ENCODE results near the gene GMFB. TPM values are rescaled to one million over a fixed set of nuclear protein-coding genes. Genes with fewer than 3 reads are reported as not detected.

GMFB gene
- polyA plus RNA-seq, 1 experiment = 49.2 TPM

DNA sequence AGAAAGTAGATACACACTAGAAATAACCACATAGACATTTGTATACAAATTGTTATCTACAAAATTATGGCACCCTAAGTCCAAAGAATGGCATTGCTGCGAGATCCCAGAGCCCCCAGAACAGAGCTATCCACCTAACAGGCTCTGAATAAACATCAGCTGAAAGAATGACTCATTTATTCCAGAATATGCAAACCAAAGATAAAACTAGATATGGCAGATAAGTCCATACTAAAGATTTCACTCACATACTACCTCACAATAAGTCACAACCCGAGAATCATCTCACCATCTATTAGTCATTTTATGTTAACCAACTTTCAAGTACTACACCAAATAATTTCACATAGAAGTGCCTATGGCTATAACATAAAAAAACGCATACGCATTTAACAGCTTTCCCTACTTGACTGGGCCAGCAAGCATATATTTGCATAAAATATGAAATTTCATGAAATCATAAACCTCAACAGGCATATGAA lies 53.2 kb downstream of the GMFB start:
- POLR2A ChIA-PET = interaction anchor here (0.5 kb wide), 1 partner anchor 53 kb away, joined by 3 read pairs; the partner anchor contains the start of gene GMFB
- no peaks in the 10 kb centered on the region for H3K27me3 ChIP-seq (ENCODE audit: control insufficient read depth, insufficient read depth, low read length)
- no peak overlapping the region for H3K4me3 ChIP-seq (ENCODE audit: low read depth, low read length)
- CTCF ChIA-PET = interaction anchor here (0.6 to 2.9 kb wide), 2 partner anchors 15 to 1347 kb away, joined by 3 to 18 read pairs; no protein-coding TSS in a partner anchor
- no peak for DNase-seq (ENCODE audit: low read depth, low spot score)
- TF ChIP-seq, protein P1, sequence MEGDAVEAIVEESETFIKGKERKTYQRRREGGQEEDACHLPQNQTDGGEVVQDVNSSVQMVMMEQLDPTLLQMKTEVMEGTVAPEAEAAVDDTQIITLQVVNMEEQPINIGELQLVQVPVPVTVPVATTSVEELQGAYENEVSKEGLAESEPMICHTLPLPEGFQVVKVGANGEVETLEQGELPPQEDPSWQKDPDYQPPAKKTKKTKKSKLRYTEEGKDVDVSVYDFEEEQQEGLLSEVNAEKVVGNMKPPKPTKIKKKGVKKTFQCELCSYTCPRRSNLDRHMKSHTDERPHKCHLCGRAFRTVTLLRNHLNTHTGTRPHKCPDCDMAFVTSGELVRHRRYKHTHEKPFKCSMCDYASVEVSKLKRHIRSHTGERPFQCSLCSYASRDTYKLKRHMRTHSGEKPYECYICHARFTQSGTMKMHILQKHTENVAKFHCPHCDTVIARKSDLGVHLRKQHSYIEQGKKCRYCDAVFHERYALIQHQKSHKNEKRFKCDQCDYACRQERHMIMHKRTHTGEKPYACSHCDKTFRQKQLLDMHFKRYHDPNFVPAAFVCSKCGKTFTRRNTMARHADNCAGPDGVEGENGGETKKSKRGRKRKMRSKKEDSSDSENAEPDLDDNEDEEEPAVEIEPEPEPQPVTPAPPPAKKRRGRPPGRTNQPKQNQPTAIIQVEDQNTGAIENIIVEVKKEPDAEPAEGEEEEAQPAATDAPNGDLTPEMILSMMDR (IDR thresholded peaks at IDR 0.05; ENCODE audit: low read depth, low read length) = no peak
- no peak overlapping the region for H3K27ac ChIP-seq (ENCODE audit: low read depth, low read length)
- no peaks in the 10 kb centered on the region; the same call in none of the 2 replicates for H3K9me3 ChIP-seq (ENCODE audit: control insufficient read depth, insufficient read depth, low read length)

DNA sequence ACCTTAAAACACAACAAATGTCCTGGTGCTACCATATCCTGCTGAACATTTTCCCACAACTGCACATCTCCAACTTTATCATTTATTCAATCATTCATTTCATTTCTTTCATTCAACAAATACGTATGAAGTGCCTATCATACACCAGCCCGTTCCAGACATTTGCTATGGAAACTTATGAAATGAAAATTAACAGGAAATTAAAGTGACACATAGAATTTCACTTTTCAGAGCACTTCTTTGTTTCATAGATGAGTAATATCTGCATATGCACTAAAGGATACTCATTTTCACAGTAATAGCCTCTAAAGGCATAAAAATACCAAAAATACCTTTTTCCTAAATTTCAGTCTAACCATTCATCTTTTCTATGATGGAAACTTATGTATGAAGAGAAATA lies 60.3 kb downstream of the GMFB start:
- H3K9me3 ChIP-seq (ENCODE audit: control insufficient read depth, insufficient read depth, low read length) = no peaks in the 10 kb centered on the region
- H3K4me3 ChIP-seq (ENCODE audit: low read depth, low read length) = no peak overlapping the region
- H3K27ac ChIP-seq (ENCODE audit: low read depth, low read length) = no peak overlapping the region
- TF ChIP-seq, protein P1 (IDR thresholded peaks at IDR 0.05; ENCODE audit: low read depth, low read length) = no peak
- DNase-seq (ENCODE audit: low read depth, low spot score) = no peak
- ChIA-PET POLR2A (no interaction called here), CTCF (interaction anchor here (2.5 kb wide), 1 partner anchor 8 kb away, joined by 9 read pairs; no protein-coding TSS in a partner anchor)
- no peaks in the 10 kb centered on the region for H3K27me3 ChIP-seq (ENCODE audit: control insufficient read depth, insufficient read depth, low read length)

DNA sequence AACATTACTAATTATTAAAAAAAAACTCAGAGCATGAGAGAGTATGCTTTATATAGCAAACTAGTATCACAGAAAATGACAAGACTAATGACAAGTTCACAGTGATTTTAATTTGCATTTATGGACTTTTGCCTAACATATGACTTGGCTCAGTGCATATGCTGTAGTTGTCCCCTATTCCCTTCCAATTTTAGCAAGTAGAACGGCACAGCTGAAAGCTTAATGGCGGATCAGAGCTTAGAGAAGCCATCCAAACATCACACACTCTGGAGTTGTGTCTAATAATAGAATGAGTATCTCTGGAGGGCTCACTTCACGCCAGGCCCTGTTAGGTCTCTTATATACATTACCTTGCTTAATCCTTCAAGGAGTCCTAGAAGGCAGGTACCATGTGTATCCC lies 60.9 kb downstream of the GMFB start:
- CTCF ChIA-PET = interaction anchor here (0.6 to 1.2 kb wide), 2 partner anchors 16 to 476 kb away, joined by 3 to 4 read pairs; no protein-coding TSS in a partner anchor
- TF ChIP-seq, protein P1 (IDR thresholded peaks at IDR 0.05; ENCODE audit: low read depth, low read length) = no peak

DNA sequence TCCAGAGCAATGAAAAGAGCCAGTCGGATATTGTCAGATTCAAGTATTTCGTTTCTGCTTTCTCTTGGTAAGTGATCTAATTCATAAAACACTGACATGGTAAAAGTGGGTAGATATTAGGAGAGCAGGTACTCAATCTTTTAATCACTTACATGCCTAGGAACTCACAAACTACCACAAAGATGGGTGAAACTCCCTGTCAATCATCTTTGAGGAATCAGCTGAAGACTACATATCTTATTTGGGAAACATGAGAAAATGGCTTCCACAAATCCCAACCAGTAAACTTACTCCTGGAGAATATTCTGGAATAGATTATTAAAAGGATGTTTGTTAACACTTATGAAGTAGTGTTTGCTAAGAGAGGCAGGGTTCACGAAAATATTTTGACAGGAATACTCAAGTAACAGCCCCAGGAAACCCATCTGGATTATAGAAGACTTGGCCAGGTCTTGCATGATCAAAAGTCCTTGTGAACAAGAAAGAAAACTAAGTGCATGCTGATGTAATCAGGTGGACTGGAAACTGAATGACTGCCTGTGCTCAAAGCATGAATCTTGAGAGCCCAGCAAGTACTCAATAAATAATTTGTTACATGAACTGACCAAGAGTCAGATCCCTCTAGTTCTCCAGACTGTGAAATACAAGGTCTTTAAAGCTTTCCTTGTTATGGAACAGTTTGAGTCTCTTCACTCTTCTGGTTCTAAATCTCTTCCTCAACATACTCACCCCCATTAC lies 63.1 kb downstream of the GMFB start:
- H3K27ac ChIP-seq (ENCODE audit: low read depth, low read length) = no peak overlapping the region
- no peaks in the 10 kb centered on the region for H3K27me3 ChIP-seq (ENCODE audit: control insufficient read depth, insufficient read depth, low read length)
- DNase-seq (ENCODE audit: low read depth, low spot score) = no peak
- no peaks in the 10 kb centered on the region for H3K9me3 ChIP-seq (ENCODE audit: control insufficient read depth, insufficient read depth, low read length)
- CTCF ChIA-PET = interaction anchor here (2.8 kb wide), 1 partner anchor 29 kb away, joined by 10 read pairs; the partner anchor contains the start of gene CDKN3
- POLR2A ChIA-PET = no interaction called here
- H3K4me3 ChIP-seq (ENCODE audit: low read depth, low read length) = no peak overlapping the region
- TF ChIP-seq, protein P1 (IDR thresholded peaks at IDR 0.05; ENCODE audit: low read depth, low read length) = no peak

More for the DNA sequence above, 60.9 kb downstream of the GMFB start:
- Histone ChIP-seq H3K27me3 (ENCODE audit: control insufficient read depth, insufficient read depth, low read length) (no peaks in the 10 kb centered on the region), H3K9me3 (ENCODE audit: control insufficient read depth, insufficient read depth, low read length) (no peaks in the 10 kb centered on the region), H3K4me3 (ENCODE audit: low read depth, low read length) (no peak overlapping the region), H3K27ac (ENCODE audit: low read depth, low read length) (no peak overlapping the region)
- POLR2A ChIA-PET = no interaction called here
- no peak for DNase-seq (ENCODE audit: low read depth, low spot score)

DNA sequence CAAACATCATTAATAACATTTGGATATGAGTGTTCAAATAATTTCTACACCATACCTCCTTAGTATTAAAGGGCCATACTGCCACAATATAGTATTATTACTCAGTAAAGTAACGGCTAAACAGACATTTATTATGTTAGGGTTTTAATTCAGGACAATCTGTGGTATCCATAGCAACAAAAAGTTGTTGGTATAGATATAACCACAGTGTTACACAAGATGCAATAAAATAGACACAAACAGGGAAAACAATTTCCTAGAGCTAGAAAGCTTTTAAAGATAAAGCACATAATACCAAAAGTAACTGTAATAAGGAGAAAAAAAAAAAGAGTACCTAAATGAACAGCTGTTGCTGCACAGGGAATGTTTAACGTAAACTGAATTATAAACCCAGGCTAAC lies 63.7 kb downstream of the GMFB start:
- DNase-seq (ENCODE audit: low read depth, low spot score) = no peak
- POLR2A ChIA-PET = no interaction called here
- H3K27ac ChIP-seq (ENCODE audit: low read depth, low read length) = no peak overlapping the region
- H3K9me3 ChIP-seq (ENCODE audit: control insufficient read depth, insufficient read depth, low read length) = no peaks in the 10 kb centered on the region
- TF ChIP-seq, protein P1 (IDR thresholded peaks at IDR 0.05; ENCODE audit: low read depth, low read length) = no peak
- CTCF ChIA-PET = interaction anchor here (2.8 kb wide), 1 partner anchor 29 kb away, joined by 10 read pairs; the partner anchor contains the start of gene CDKN3
- H3K27me3 ChIP-seq (ENCODE audit: control insufficient read depth, insufficient read depth, low read length) = no peaks in the 10 kb centered on the region
- H3K4me3 ChIP-seq (ENCODE audit: low read depth, low read length) = no peak overlapping the region

Data from AG04450 (cell line).